NCI-H1436 treated with DMSO at 0.1 percent for 48 hours (cell line): ENCODE results near the gene SUMF1.
"Not testable (repeated sequence)": the region's sequence is repeated elsewhere in the genome, so short reads cannot be mapped to it uniquely, and the experiment has no call there.

Experiments used
- DNase-seq: peaks from one replicate; lab custom pipeline; 2025; lab: John Stamatoyannopoulos, UW

The SUMF1 gene

DNA sequence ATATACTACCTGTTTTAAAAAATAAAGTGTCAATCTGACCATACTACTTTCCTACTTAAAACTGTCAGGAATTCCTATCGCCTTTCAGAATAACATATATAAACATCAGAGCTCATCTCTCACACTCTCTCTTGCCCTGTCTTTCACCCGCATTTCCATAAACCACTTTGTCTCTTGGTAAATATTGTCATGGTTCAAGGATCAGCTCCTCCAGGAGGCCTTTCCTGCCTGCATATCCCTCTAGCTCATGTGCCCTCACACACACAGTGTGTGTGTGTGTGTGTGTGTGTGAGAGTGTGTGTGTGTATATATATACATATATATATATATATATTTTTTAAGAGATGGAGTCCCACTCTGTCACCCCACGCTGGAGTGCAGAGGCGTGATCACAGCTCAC is 6.7 kb downstream of the SUMF1 start:
- no peak for DNase-seq

GRCh38 chr3:4458961-4459360 is 8.1 kb downstream of the SUMF1 start:
- DNase-seq = no peak

- DNase-seq = not testable (repeated sequence)
These were observed 10.3 kb downstream of the SUMF1 start for GRCh38 chr3:4456780-4457179.

DNA sequence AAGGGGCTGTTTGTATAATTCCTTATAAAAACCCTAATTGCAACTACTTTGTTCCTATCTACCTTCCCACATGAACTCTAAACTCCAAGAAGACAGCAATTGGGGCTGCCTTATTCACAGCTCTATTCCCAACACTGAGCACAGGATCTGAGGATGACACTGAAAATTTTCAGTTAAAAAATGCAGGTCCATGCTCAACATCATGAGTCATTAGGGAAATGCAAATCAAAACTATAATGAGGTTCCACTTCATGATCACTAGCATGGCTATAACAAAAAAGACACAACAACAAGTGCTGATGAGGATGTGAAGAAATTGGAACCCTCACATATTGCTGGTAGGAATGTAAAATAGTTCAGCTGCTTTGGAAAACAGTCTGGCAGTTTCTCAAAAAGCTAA is 12.9 kb downstream of the SUMF1 start:
- DNase-seq = no peak

- no peak for DNase-seq
These were observed 17.8 kb downstream of the SUMF1 start for GRCh38 chr3:4449043-4449805.

GRCh38 chr3:4448187-4448586 is 18.9 kb downstream of the SUMF1 start:
- no peak for DNase-seq

GRCh38 chr3:4447295-4447999 is 19.6 kb downstream of the SUMF1 start:
- no peak for DNase-seq

DNA sequence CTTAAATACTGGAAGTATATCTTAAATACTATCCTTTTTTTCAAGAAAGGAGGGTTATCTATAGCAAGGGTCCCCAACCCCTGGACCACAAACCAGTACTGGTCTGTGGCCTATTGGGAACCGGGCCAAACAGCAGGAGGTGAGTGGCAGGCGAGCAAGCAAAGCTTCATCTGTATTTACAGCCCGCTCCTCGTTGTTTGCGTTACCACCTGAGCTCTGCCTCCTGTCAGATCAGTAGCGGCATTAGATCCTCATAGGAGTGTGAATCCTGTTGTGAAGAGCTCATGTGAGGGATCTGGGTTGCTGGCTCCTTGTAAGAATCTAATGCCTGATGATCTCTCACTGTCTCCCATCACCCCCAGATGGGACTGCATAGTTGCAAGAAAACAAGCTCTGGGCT is 26.1 kb downstream of the SUMF1 start:
- DNase-seq = no peak

DNA sequence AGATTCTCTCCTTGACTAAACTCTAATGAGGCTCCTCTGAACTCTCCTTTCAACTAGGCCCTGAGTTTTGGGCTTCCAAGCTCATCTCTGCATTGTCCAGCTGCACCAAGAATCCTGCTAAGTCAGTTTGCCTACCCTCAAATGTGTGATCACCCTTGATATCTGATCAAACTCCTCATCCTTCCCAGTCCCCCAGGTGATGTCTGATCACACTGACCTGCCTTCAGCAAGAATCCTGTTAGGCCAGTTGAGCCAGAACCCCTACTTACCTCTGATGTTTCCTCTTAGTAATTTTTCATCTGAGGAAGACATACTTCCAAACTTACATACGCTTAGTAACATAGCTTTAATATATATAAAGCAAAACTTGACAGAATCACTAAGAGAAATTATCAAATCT is 28.8 kb downstream of the SUMF1 start:
- no peak for DNase-seq

GRCh38 chr3:4432259-4432658 is 34.8 kb downstream of the SUMF1 start:
- DNase-seq = no peak

DNA sequence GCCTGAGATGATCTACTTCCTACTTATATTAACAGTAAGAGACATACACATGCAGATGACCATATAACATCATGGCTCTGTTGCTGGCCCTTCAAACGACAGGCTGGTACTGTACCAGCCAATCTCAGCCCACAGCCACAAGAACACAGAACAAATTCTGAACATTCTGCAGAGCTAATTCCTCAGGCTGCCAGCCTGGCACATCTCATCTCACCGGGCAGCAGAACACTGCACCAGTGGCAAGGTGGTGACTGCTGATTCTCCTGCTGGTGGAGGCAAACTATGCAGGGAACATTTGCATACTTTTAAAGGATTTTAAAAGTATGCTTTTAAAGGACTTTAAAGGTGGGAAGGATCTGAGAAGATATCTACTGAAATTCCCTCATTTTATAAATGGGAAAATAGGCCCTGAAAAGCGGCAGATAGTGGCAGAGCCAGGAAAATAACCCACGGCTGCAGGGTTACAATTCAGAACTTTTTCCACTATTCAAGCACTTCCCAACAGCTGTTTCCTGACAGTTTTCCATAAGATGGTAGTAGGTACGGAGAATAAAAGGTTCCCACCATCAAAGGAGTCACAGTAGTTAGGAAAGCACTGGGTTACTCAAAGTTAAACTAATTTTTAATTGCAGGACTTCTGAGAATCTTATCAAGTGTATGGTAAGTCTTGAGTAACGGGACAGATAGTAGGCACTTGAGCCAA is 37.3 kb downstream of the SUMF1 start:
- no peak for DNase-seq

GRCh38 chr3:4426782-4427344 is 40.2 kb downstream of the SUMF1 start:
- no peak for DNase-seq

DNA sequence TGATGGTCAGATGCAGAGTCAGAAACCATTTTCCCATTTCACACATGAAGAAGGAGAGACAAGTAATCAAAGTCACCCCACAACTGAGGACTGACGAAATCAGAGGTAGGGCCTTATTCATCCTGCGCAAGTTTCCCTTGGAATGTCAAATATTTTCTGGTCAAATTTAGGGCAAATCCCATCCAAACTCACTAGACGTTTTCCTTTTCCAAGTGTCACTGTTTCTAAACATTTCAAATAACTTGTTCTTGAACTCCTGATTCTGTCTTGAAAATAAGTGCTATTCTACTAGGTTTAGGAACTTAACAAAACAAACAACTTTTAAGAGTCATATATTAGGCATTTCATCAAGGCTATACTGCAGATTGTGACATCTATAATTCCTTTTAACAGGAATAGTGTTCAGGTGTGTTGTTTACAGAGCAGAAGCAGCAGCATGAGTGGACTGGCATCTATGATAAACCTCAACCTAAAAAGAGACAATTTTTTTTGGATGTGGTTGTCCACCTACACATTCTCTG is 40.7 kb downstream of the SUMF1 start:
- no peak for DNase-seq

DNA sequence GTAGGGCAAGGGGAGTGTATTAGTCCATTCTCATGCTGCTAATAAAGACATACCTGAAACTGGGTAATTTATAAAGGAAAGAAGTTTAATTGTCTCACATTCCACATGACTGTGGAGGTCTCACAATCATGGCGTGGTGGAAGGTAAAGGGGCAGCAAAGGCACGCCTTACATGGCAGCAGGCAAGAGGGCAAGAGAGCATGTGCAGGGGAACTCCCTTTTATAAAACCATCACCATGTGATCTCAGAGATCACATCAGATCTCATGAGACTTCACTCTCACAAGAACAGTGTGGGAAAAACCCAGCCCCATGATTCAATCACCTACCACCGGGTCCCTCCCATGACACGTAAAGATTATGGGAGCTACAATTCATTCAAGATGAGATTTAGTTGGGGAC is 41.4 kb downstream of the SUMF1 start:
- no peak for DNase-seq

GRCh38 chr3:4425055-4425454 is 42.0 kb downstream of the SUMF1 start:
- DNase-seq = no peak

DNA sequence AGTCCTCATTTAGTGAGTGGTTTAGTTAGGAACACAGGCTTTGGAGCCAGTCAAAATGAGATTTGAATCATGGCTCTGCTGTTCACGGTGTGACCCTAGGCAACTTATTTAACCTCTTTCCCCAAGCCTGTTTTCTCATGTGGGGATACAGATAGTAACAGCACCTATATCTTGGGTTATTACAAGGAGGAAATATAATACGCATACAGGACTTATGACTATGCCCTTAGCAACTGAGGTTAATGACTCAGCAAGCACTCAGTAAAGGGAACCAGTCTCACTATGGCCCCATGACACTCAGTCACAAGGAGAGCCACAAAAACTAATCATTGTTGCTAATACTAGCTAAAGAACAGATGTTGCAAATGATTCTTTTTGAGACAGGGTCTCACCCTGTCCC is 45.9 kb downstream of the SUMF1 start:
- no peak for DNase-seq

DNA sequence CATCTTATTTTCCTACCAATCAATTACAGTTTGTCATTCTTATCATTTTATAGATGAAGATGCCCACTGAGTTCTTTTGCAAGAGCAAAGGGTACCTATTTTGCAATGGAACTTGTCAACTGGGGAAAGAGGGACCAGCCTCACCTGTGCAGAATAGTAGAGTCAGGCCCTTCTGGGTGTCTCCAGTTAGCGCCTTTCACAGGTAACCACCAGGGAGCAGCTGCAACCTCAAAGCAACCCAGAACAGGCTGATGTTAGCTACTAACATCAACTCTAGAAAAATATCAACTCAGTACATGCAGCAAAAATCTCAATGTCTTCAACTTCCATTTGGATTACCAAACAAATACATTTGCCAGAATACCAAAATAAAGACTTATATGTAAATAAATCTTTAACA is 47.1 kb downstream of the SUMF1 start:
- DNase-seq = no peak

GRCh38 chr3:4419386-4419785 is 47.7 kb downstream of the SUMF1 start:
- no peak for DNase-seq

- no peak for DNase-seq
These were observed 48.9 kb downstream of the SUMF1 start for GRCh38 chr3:4418156-4418555.

DNA sequence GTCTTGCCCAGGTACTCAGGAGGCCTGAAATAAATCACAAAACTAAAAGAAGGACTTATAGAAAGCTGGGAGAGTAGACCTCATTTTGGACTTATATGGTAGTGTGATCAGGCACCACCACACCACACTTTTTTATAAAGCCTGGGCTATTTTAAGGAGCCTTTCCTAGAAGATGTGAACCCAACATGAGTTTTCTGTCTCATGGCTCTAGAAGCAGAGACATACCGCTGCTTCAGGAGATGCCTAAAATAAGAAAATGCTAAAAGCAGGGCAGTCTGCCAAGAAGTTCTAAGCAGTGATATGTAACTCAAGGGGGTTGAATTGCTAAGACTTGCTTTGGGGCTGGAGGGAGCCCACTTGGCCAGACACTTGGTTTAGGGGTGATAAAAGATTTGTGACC is 49.6 kb downstream of the SUMF1 start:
- no peak for DNase-seq

DNA sequence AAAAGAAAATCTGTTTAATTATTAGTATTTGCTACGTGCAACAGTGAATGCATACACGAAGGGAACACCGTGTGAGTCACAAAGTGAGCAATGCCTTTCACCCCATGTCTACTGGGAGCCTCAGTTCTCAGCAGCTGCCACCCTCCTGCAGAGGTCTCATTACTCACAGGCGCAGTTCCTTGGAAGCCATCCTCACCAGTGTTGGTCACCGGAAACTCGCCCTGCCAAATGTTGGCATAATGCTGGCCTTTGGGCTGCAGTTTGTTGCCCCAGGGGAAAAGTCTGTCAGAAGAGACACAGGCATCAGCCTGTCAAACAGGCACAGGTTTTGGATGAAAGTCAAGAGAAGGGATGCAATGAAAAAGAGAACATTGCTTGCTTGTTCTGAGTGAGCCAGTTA is 50.1 kb downstream of the SUMF1 start:
- DNase-seq = no peak

- no peak for DNase-seq
These were observed 50.6 kb downstream of the SUMF1 start for GRCh38 chr3:4416427-4416945.
